H1 (cell line): ENCODE measurements around the gene CHD6.

Experiments
- ATF3 ChIP-seq: IDR thresholded peaks from 2 replicates; pipeline ENCODE4 v1.6.1; 2011; ENCODE audit warnings: low read depth, mild to moderate bottlenecking, low read length; ENCODE audit not compliant: insufficient read depth
- CTCF ChIP-seq, 3 experiments: IDR thresholded peaks; 1 replicate in 2 of 3; 2 replicates in 1 of 3; pipeline versions ENCODE4 v1.5.1 to v1.6.1; 2011; ENCODE audit warnings: low read length in 3 of 3, mild to moderate bottlenecking in 3 of 3, inconsistent platforms in 2 of 3, low read depth in 1 of 3, moderate library complexity in 1 of 3; ENCODE audit not compliant: insufficient read depth in 1 of 3; ENCODE audit errors: control extremely low read depth in 1 of 3
- EP300 ChIP-seq, 2 experiments: IDR thresholded peaks; 1 replicate in 1 of 2; 2 replicates in 1 of 2; pipeline ENCODE4 v1.6.1; 2011 to 2012; ENCODE audit warnings: low read depth in 2 of 2, low read length in 2 of 2, mild to moderate bottlenecking in 2 of 2, borderline replicate concordance in 1 of 2, inconsistent platforms in 1 of 2, moderate library complexity in 1 of 2
- JUN ChIP-seq: IDR thresholded peaks from 2 replicates; pipeline ENCODE4 v1.6.1; 2011; ENCODE audit warnings: low read depth, mild to moderate bottlenecking, improper control_type of control experiment, low read length
- KDM5A ChIP-seq: fragments of 200-600 bp; IDR thresholded peaks from 2 replicates; pipeline ENCODE4 v1.7.1; 2012; ENCODE audit warnings: mild to moderate bottlenecking, low read length, inconsistent platforms, mixed read lengths
- POLR2A ChIP-seq, 2 experiments: IDR thresholded peaks; 1 replicate in 1 of 2; 2 replicates in 1 of 2; pipeline ENCODE4 v1.6.1; 2011; ENCODE audit warnings: low read depth in 2 of 2, low read length in 2 of 2, mild to moderate bottlenecking in 2 of 2; ENCODE audit errors: control extremely low read depth in 1 of 2
- POLR2AphosphoS5 ChIP-seq: IDR thresholded peaks from 2 replicates; pipeline ENCODE4 v1.6.1; 2011; ENCODE audit warnings: low read depth, low read length
- TAF7 ChIP-seq: optimal IDR thresholded peaks from 2 replicates; pipeline ENCODE3; 2011; ENCODE audit warnings: low read depth, mild to moderate bottlenecking, inconsistent platforms, low read length, moderate library complexity, borderline replicate concordance
- ZNF274 ChIP-seq: IDR thresholded peaks from 2 replicates; pipeline ENCODE4 v1.7.0; 2012; ENCODE audit warnings: low read length, borderline replicate concordance; ENCODE audit errors: extremely low read depth

GRCh38 chr20:41395667-41396664 is 222.2 kb downstream of the CHD6 start:
- no peak for TF ChIP-seq TAF7
- no peak for TF ChIP-seq POLR2AphosphoS5
- TF ChIP-seq JUN = no peak
- no peak for TF ChIP-seq POLR2A (IDR thresholded peaks at IDR 0.05; ENCODE audit: control extremely low read depth in 1 of 2, low read depth in 2 of 2, low read length in 2 of 2)
- TF ChIP-seq KDM5A = no peak
- no peak for TF ChIP-seq ATF3
- no peak for TF ChIP-seq ZNF274
- no peak for TF ChIP-seq EP300 (IDR thresholded peaks at IDR 0.05; ENCODE audit: borderline replicate concordance in 1 of 2, low read depth in 2 of 2, low read length in 2 of 2)
- TF ChIP-seq CTCF (IDR thresholded peaks at IDR 0.05; ENCODE audit: control extremely low read depth in 1 of 3, insufficient read depth in 1 of 3, low read depth in 1 of 3, low read length in 3 of 3) = no peak
